Measurements from ENCODE around the gene CBX8.

Gene CBX8

DNA sequence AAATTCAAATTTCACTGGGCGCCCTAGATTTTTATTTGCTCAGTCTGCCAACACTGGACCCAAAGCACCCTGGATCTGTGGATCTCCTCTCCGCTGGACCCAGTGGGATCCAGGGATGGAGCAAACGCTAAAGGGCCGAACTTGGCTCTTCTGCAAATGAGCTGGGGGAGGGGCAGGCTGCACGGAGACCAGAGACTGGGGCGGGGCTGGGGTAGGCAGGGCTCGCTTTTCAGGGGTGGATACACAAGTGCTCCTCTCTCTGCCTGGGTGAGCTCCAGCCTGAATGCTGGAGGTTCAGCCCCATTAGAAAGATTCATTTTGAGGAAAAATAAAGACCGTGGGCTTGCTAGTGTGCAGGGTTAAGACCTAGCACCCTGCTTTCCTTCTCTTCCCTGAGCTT, 33.4 kb upstream of the CBX8 start:
- peak overlapping the region in 1 of 2 experiments; percentile 45 for H2BK12ac ChIP-seq (ENCODE audit: low read length in 2 of 2)
- WGBS = 42% methylated on average over 8 of the region's 8 CpGs
- H3K4me1 ChIP-seq (ENCODE audit: control insufficient read depth, insufficient read depth, low read depth, low read length) = peaks cover 34% of the 10 kb centered on the region
- H2BK5ac ChIP-seq (ENCODE audit: low read depth, low read length, poor library complexity, severe bottlenecking) = no peak overlapping the region
- no peak for DNase-seq
- H2BK120ac ChIP-seq (ENCODE audit: low read depth, low read length) = no peak overlapping the region
- peaks cover 14% of the 10 kb centered on the region for H3K79me1 ChIP-seq (replicated peaks; ENCODE audit: low read length, poor library complexity, severe bottlenecking)
- H3K36me3 ChIP-seq (ENCODE audit: control insufficient read depth in 1 of 2, insufficient read depth in 2 of 2, low read depth in 1 of 2, low read length in 2 of 2) = peaks cover 16 to 19% of the 10 kb centered on the region in 2 experiments
- H2AK5ac ChIP-seq (ENCODE audit: low read length, severe bottlenecking) = no peak overlapping the region
- H3K4me2 ChIP-seq (ENCODE audit: low read length, poor library complexity, severe bottlenecking) = no peak overlapping the region
- peaks cover 0 to 41% of the 10 kb centered on the region in 2 experiments for H3K27me3 ChIP-seq (ENCODE audit: control insufficient read depth in 1 of 2, insufficient read depth in 1 of 2, low read length in 2 of 2)
- H3K9ac ChIP-seq (ENCODE audit: low read length) = no peak overlapping the region
- H4K8ac ChIP-seq (ENCODE audit: low read length) = no peak overlapping the region
- no peak overlapping the region for H3K4ac ChIP-seq (ENCODE audit: low read depth in 1 of 2, low read length in 2 of 2)
- no peak overlapping the region for H2AFZ ChIP-seq (ENCODE audit: low read depth, low read length)
- H3K9me3 ChIP-seq (ENCODE audit: control insufficient read depth, low read length) = no peaks in the 10 kb centered on the region
- H3K18ac ChIP-seq (ENCODE audit: low read depth in 1 of 2, low read length in 2 of 2) = peak overlapping the region in 1 of 2 experiments; percentile 42
- no peak overlapping the region for H4K91ac ChIP-seq (ENCODE audit: low read length)
- peak overlapping the region; percentile 64 for H2BK15ac ChIP-seq (ENCODE audit: low read depth, poor library complexity, severe bottlenecking)
- no peak overlapping the region for H3K4me3 ChIP-seq (ENCODE audit: insufficient read depth in 1 of 2, low read depth in 1 of 2, low read length in 2 of 2)
- H3K23ac ChIP-seq (ENCODE audit: low read length in 2 of 2) = no peak overlapping the region
- no peak overlapping the region for H3K14ac ChIP-seq (ENCODE audit: low read length in 2 of 2)
- no peak overlapping the region for H3K27ac ChIP-seq (ENCODE audit: low read length, poor library complexity, severe bottlenecking)

DNA sequence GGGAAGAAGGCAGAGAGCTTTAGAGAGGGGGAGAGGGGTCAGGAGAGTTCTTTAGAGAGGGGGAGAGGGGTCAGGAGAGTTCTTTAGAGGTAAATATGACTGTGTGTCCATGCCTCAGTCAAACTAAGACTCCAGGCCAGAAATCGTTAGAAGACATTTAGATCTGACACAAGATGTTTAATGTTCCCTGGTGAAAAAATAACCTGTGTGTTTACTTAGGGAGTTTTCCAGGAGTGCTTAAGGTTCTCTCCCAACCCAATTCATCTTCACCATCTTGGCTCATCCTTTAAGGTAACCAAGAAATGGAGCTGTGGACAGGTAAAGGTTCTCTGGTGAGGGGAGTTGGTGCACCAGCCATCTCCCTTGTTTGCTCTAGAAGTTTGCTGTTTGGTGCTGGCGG, 32.6 kb upstream of the CBX8 start:
- DNase-seq = no peak
- 80% methylated on average over 1 of the region's 2 CpGs for WGBS

GRCh38 chr17:79829004-79829403, 32.1 kb upstream of the CBX8 start:
- Histone ChIP-seq H3K27me3 (ENCODE audit: control insufficient read depth in 1 of 2, insufficient read depth in 1 of 2, low read length in 2 of 2) (peaks cover 0 to 52% of the 10 kb centered on the region in 2 experiments), H3K4me2 (ENCODE audit: low read length, poor library complexity, severe bottlenecking) (no peak overlapping the region), H3K4ac (ENCODE audit: low read depth in 1 of 2, low read length in 2 of 2) (peak overlapping the region in 1 of 2 experiments; percentile 24), H2BK12ac (ENCODE audit: low read length in 2 of 2) (peak overlapping the region; percentile 15 to 70), H2AK5ac (ENCODE audit: low read length, severe bottlenecking) (no peak overlapping the region), H3K4me1 (ENCODE audit: control insufficient read depth, insufficient read depth, low read depth, low read length) (peaks cover 25% of the 10 kb centered on the region), H3K9me3 (ENCODE audit: control insufficient read depth, low read length) (no peaks in the 10 kb centered on the region), H4K8ac (ENCODE audit: low read length) (no peak overlapping the region), H2BK15ac (ENCODE audit: low read depth, poor library complexity, severe bottlenecking) (no peak overlapping the region), H3K23ac (ENCODE audit: low read length in 2 of 2) (no peak overlapping the region), H3K9ac (ENCODE audit: low read length) (no peak overlapping the region), H3K79me1 (replicated peaks; ENCODE audit: low read length, poor library complexity, severe bottlenecking) (peaks cover 5% of the 10 kb centered on the region), H3K27ac (ENCODE audit: low read length, poor library complexity, severe bottlenecking) (no peak overlapping the region), H2AFZ (ENCODE audit: low read depth, low read length) (no peak overlapping the region), H3K14ac (ENCODE audit: low read length in 2 of 2) (no peak overlapping the region), H2BK5ac (ENCODE audit: low read depth, low read length, poor library complexity, severe bottlenecking) (no peak overlapping the region), H2BK120ac (ENCODE audit: low read depth, low read length) (no peak overlapping the region), H3K36me3 (ENCODE audit: control insufficient read depth in 1 of 2, insufficient read depth in 2 of 2, low read depth in 1 of 2, low read length in 2 of 2) (peaks cover 6 to 7% of the 10 kb centered on the region in 2 experiments), H3K18ac (ENCODE audit: low read depth in 1 of 2, low read length in 2 of 2) (peak overlapping the region; percentile 70 to 80), H3K4me3 (ENCODE audit: insufficient read depth in 1 of 2, low read depth in 1 of 2, low read length in 2 of 2) (no peak overlapping the region), H4K91ac (ENCODE audit: low read length) (no peak overlapping the region)
- WGBS = 31% methylated on average over 2 of the region's 2 CpGs
- DNase-seq = peak; percentile 62

More for the DNA sequence above, 32.6 kb upstream of the CBX8 start:
- Histone ChIP-seq H3K4ac (ENCODE audit: low read depth in 1 of 2, low read length in 2 of 2) (peak overlapping the region in 1 of 2 experiments; percentile 40), H3K4me2 (ENCODE audit: low read length, poor library complexity, severe bottlenecking) (no peak overlapping the region), H4K8ac (ENCODE audit: low read length) (no peak overlapping the region), H2AK5ac (ENCODE audit: low read length, severe bottlenecking) (no peak overlapping the region), H3K27me3 (ENCODE audit: control insufficient read depth in 1 of 2, insufficient read depth in 1 of 2, low read length in 2 of 2) (peaks cover 0 to 49% of the 10 kb centered on the region in 2 experiments), H3K9me3 (ENCODE audit: control insufficient read depth, low read length) (no peaks in the 10 kb centered on the region), H3K4me3 (ENCODE audit: insufficient read depth in 1 of 2, low read depth in 1 of 2, low read length in 2 of 2) (no peak overlapping the region), H3K27ac (ENCODE audit: low read length, poor library complexity, severe bottlenecking) (no peak overlapping the region), H2AFZ (ENCODE audit: low read depth, low read length) (no peak overlapping the region), H2BK15ac (ENCODE audit: low read depth, poor library complexity, severe bottlenecking) (no peak overlapping the region), H2BK120ac (ENCODE audit: low read depth, low read length) (no peak overlapping the region), H3K79me1 (replicated peaks; ENCODE audit: low read length, poor library complexity, severe bottlenecking) (peaks cover 9% of the 10 kb centered on the region), H3K18ac (ENCODE audit: low read depth in 1 of 2, low read length in 2 of 2) (peak overlapping the region; percentile 49 to 80), H3K9ac (ENCODE audit: low read length) (no peak overlapping the region), H4K91ac (ENCODE audit: low read length) (no peak overlapping the region), H3K36me3 (ENCODE audit: control insufficient read depth in 1 of 2, insufficient read depth in 2 of 2, low read depth in 1 of 2, low read length in 2 of 2) (peaks cover 8 to 11% of the 10 kb centered on the region in 2 experiments), H3K23ac (ENCODE audit: low read length in 2 of 2) (no peak overlapping the region), H3K14ac (ENCODE audit: low read length in 2 of 2) (no peak overlapping the region), H3K4me1 (ENCODE audit: control insufficient read depth, insufficient read depth, low read depth, low read length) (peaks cover 30% of the 10 kb centered on the region), H2BK12ac (ENCODE audit: low read length in 2 of 2) (peak overlapping the region in 1 of 2 experiments; percentile 51), H2BK5ac (ENCODE audit: low read depth, low read length, poor library complexity, severe bottlenecking) (no peak overlapping the region)

DNA sequence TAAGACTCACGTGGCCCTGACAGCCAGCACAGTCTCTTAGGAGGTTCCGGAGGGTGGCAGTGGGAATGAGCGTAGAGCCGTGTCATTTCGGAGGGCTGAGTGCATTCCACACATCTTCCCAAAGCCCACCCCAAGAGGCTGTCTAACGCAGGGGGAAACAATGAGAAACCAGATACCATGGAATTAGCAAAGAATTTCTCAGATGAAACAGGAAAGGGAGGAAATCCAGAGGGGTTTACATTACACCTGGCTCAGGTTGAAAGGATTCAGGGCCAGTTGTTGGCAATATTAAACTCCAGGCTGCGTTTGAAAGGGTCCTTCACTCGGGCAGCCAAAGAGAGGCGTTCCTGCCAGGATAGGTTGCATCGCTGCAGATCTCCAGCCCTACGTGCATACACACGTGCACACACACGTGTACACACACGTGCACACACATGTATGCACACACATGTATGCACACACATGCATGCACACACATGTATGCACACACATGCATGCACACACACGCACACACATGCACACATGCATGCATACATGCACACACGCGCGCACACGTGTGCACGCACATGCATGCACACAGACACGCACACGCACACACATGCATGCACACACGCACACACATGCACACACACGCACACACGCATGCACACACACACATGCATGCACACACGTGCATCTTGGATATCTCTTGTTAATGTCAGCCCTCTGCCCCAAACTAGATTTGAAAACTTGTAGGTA, 30.1 kb upstream of the CBX8 start:
- Histone ChIP-seq H3K36me3 (ENCODE audit: control insufficient read depth in 1 of 2, insufficient read depth in 2 of 2, low read depth in 1 of 2, low read length in 2 of 2) (no peaks in the 10 kb centered on the region), H3K27me3 (ENCODE audit: control insufficient read depth in 1 of 2, insufficient read depth in 1 of 2, low read length in 2 of 2) (peaks cover 0 to 61% of the 10 kb centered on the region in 2 experiments), H2BK120ac (ENCODE audit: low read depth, low read length) (no peak overlapping the region), H3K14ac (ENCODE audit: low read length in 2 of 2) (peak overlapping the region in 1 of 2 experiments; percentile 5), H3K9ac (ENCODE audit: low read length) (no peak overlapping the region), H4K91ac (ENCODE audit: low read length) (peak overlapping the region; percentile 75), H3K4me3 (ENCODE audit: insufficient read depth in 1 of 2, low read depth in 1 of 2, low read length in 2 of 2) (no peak overlapping the region), H2BK12ac (ENCODE audit: low read length in 2 of 2) (no peak overlapping the region), H3K27ac (ENCODE audit: low read length, poor library complexity, severe bottlenecking) (no peak overlapping the region), H3K23ac (ENCODE audit: low read length in 2 of 2) (no peak overlapping the region), H3K4me1 (ENCODE audit: control insufficient read depth, insufficient read depth, low read depth, low read length) (peaks cover 13% of the 10 kb centered on the region), H2BK5ac (ENCODE audit: low read depth, low read length, poor library complexity, severe bottlenecking) (no peak overlapping the region), H3K4me2 (ENCODE audit: low read length, poor library complexity, severe bottlenecking) (no peak overlapping the region), H2AK5ac (ENCODE audit: low read length, severe bottlenecking) (no peak overlapping the region), H3K4ac (ENCODE audit: low read depth in 1 of 2, low read length in 2 of 2) (no peak overlapping the region), H4K8ac (ENCODE audit: low read length) (no peak overlapping the region), H3K79me1 (replicated peaks; ENCODE audit: low read length, poor library complexity, severe bottlenecking) (no peaks in the 10 kb centered on the region), H3K18ac (ENCODE audit: low read depth in 1 of 2, low read length in 2 of 2) (peak overlapping the region in 1 of 2 experiments; percentile 42), H3K9me3 (ENCODE audit: control insufficient read depth, low read length) (no peaks in the 10 kb centered on the region), H2BK15ac (ENCODE audit: low read depth, poor library complexity, severe bottlenecking) (no peak overlapping the region), H2AFZ (ENCODE audit: low read depth, low read length) (no peak overlapping the region)
- 95% methylated on average over 25 of the region's 26 CpGs for WGBS
- DNase-seq = no peak

Measured in mesenchymal stem cell (in vitro differentiated cells and primary cell).